Heart right ventricle (tissue), 16 donors: ENCODE measurements around the gene HORMAD2. TPM values are rescaled to one million over a fixed set of nuclear protein-coding genes. Genes with fewer than 3 reads are reported as not detected.

ENCODE experiments used
- ATAC-seq, 8 donors: fragments of 200-7000 bp; cut with Tn5 transposase; one replicate each; pipeline ENCODE4 v1.9.1; 2020; ENCODE audit warnings: mild to moderate bottlenecking in 8 of 8, moderate library complexity in 8 of 8, moderate number of reproducible peaks in 1 of 8
- DNase-seq, 2 donors: peaks; one replicate each; pipeline ENCODE4 v3.0.0-alpha.2; 2020
- H3K27ac ChIP-seq, 10 donors: fragments of 200-600 bp; sonication (generic) in 2 of 10; one replicate each; pipeline versions ENCODE4 v1.5.0 to v1.8.0; 2020 to 2022; ENCODE audit warnings: mild to moderate bottlenecking in 3 of 10
- H3K27me3 ChIP-seq, 7 donors: fragments of 200-600 bp; one replicate each; pipeline ENCODE4 v1.8.0; 2021 to 2022; ENCODE audit warnings: mild to moderate bottlenecking in 2 of 7
- H3K36me3 ChIP-seq, 9 donors: fragments of 200-600 bp; sonication (generic) in 1 of 9; one replicate each; pipeline versions ENCODE4 v1.5.0 to v1.8.0; 2020 to 2022; ENCODE audit warnings: mild to moderate bottlenecking in 2 of 9
- H3K4me1 ChIP-seq, 9 donors: fragments of 200-600 bp; sonication (generic) in 1 of 9; one replicate each; pipeline versions ENCODE4 v1.5.0 to v1.8.0; 2020 to 2022; ENCODE audit warnings: mild to moderate bottlenecking in 4 of 9
- H3K4me3 ChIP-seq, 10 donors: fragments of 200-600 bp; sonication (generic) in 2 of 10; one replicate each; pipeline versions ENCODE4 v1.5.0 to v1.8.0; 2020 to 2022; ENCODE audit warnings: mild to moderate bottlenecking in 7 of 10, moderate library complexity in 2 of 10
- H3K9me3 ChIP-seq, 11 donors: fragments of 200-600 bp in 10 of 11; sonication (generic) in 2 of 11; one replicate each; pipeline versions ENCODE4 v1.5.0 to v1.8.0; 2013 to 2022; ENCODE audit warnings: mild to moderate bottlenecking in 2 of 11, control low read depth in 1 of 11, moderate library complexity in 1 of 11
- WGBS, 2 donors: extraction: QIAGEN DNeasy Blood & Tissue Kit; methylation state at CpG; one replicate each; pipeline ENCODE4 v1.1.7; 2013; ENCODE audit warnings: inconsistent platforms in 1 of 2; 5-methylcytosine and 5-hydroxymethylcytosine counted together
- intact Hi-C, 10 donors: fragments of 100-400 bp; cut with DNase I; formaldehyde crosslinking; loops; one replicate each; pipeline versions ENCODE4 v1.11.1 to v1.14.2; 2022
- polyA plus RNA-seq, 2 donors: library from polyadenylated mRNA; stranded (reverse); fragments of 200-250 nt; gene quantifications; one replicate each; pipeline ENCODE4 v1.2.3, GENCODE V29; 2013
- total RNA-seq, 10 donors: library from RNA; stranded (reverse); fragmentation: NEBNext Ultra II Directional in 3 of 10; extraction: Animal tissue kit (Norgen Biotek cat#: 25700) in 3 of 10; gene quantifications; one replicate each; pipeline versions ENCODE4 v1.2.1 to v1.2.4, GENCODE V29; 2021 to 2023
- TF ChIP-seq, protein P1 (sequence below), 9 donors: fragments of 200-600 bp; sonication (generic) in 2 of 9; IDR thresholded peaks; one replicate each; pipeline versions ENCODE4 v1.5.0 to v1.8.0; 2021 to 2022; ENCODE audit warnings: antibody characterized with exemption in 9 of 9, mild to moderate bottlenecking in 5 of 9, moderate library complexity in 1 of 9
- donor health status: Arrhythmogenic right ventricular cardiomyopathy.
- donor health status: ischemic (EF 13 %, LVEDD 7.1; RV severe dilation, severe dysfunction).
- donor health status: healthy with polysubstance abuse.
- donor health status: DM: no; HTN: yes; CAD: no.
- donor health status: DM: no; HTN: no; CAD: no.
- donor health status: ischemic (EF 25% LVEDD 6.9; RV normal size, moderate dysfunction).
- donor health status: ischemic (EF 25% LVEDD 5.7; RV mildly dilated, moderate dysfunction).
- donor health status: healthy.
- donor health status: DM: yes; HTN: yes; CAD: no.
- donor health status: Ischemic cardiomyopathy.
- donor health status: ischemic (EF 35%, LVEDD 5.7; RV mildly dilated, moderate dysfunction).
- donor health status: nonischemic (EF 11% LVEDD 7.7; RV severe dilation, severe dysfunction).
- donor health status: DM: yes; HTN: yes; CAD: no.
- donor health status: PGD.
- donor health status: ischemic (EF 29% LVEDD 5.4; RV normal size, mild dysfunction).
- donor health status: nonischemic (EF 23%, LVEDD 6.1; RV moderate dilation, normal function).

The HORMAD2 gene
- total and polyA plus RNA-seq, 12 donors = not detected

DNA sequence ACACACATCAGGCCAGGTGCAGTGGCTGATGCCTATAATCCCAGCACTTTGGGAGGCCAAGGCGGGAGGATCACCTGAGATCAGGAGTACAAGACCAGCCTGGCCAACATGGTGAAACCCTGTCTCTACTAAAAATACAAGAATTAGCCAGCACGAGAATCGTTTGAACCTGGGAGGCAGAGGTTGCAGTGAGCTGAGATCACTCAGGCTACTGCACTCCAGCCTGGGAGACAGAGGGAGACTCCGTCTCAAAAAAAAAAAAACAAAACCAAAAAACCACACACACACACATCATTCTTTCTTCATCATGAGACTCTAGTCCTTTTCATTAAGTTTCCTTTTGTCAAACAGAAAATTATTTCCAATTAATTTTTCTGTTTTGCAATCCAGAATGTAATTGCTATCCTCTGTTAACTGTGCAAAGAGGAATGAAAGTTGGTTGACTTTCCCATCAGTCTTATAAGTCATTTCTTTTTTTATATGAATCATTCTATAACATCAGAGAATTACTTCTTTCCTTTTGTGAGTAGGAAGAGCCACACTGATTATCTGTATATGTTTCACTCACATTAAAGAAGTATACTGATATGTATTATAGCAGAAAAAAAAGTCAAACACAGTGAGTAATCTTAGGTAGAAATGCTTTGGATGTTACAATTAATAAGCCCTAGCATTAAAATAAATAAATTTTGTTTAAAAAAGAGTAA, 52.2 kb downstream of the HORMAD2 start:
- 63 to 69% methylated on average over 4 of the region's 4 CpGs for WGBS, 2 donors

DNA sequence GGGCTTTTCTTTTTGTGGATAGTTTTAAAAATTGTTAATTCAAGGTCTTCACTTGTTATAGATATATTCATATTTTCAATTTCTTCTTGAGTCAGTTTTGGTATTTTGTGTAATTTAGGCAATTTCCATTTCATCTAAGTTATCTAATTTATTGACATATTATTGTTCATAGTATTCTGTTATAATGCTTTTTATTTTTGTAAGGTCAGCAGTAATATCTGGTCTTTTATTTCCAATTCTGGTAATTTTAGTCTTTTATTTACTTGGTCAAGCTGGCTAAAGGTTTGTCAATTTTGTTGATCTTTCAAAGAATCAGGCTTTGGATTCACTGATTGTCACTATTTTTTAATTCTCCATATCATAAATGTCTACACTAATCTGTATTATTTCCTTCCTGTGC, 60.1 kb downstream of the HORMAD2 start:
- DNase-seq (no peak), ATAC-seq (no peak)
- no peaks in the 10 kb centered on the region for H3K36me3 ChIP-seq
- H3K4me1 ChIP-seq = no peaks in the 10 kb centered on the region
- no peak overlapping the region for H3K4me3 ChIP-seq
- H3K27me3 ChIP-seq = peaks cover 0 to 41% (median 36%) of the 10 kb centered on the region in 7 donors
- TF ChIP-seq, protein P1, sequence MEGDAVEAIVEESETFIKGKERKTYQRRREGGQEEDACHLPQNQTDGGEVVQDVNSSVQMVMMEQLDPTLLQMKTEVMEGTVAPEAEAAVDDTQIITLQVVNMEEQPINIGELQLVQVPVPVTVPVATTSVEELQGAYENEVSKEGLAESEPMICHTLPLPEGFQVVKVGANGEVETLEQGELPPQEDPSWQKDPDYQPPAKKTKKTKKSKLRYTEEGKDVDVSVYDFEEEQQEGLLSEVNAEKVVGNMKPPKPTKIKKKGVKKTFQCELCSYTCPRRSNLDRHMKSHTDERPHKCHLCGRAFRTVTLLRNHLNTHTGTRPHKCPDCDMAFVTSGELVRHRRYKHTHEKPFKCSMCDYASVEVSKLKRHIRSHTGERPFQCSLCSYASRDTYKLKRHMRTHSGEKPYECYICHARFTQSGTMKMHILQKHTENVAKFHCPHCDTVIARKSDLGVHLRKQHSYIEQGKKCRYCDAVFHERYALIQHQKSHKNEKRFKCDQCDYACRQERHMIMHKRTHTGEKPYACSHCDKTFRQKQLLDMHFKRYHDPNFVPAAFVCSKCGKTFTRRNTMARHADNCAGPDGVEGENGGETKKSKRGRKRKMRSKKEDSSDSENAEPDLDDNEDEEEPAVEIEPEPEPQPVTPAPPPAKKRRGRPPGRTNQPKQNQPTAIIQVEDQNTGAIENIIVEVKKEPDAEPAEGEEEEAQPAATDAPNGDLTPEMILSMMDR (IDR thresholded peaks at IDR 0.05) = no peak
- peaks cover 0 to 24% (median 15%) of the 10 kb centered on the region in 11 donors for H3K9me3 ChIP-seq
- H3K27ac ChIP-seq = no peak overlapping the region
- intact Hi-C loops = no loop called here

More for the DNA sequence above, 52.2 kb downstream of the HORMAD2 start:
- no peak overlapping the region for H3K4me3 ChIP-seq
- H3K27ac ChIP-seq = no peak overlapping the region
- H3K4me1 ChIP-seq = no peaks in the 10 kb centered on the region
- peaks cover 0 to 43% (median 9%) of the 10 kb centered on the region in 7 donors for H3K27me3 ChIP-seq
- H3K9me3 ChIP-seq = no peaks in the 10 kb centered on the region
- intact Hi-C loops = no loop called here
- H3K36me3 ChIP-seq = no peaks in the 10 kb centered on the region
- TF ChIP-seq, protein P1 (IDR thresholded peaks at IDR 0.05) = no peak
- ATAC-seq (no peak), DNase-seq (no peak)

DNA sequence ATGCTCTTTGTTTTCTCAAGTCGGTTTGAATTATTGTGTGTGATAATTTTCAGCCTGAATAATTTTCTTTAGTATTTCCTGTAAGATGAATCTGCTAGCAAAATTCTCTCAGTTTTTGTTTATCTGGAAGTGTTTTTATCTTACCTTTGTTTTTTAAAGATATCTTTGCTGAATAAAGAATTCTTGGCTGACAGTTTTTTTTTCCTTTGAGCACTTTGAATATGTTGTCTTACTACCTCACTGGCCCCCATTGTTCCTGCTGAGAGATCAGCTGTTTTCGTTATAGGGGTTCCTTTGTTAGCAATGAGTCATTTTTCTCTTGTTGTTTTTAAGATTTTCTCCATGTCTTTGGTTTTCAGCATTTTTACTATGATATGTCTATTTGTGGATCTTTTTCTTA, 63.0 kb downstream of the HORMAD2 start:
- TF ChIP-seq, protein P1 (IDR thresholded peaks at IDR 0.05) = no peak
- ATAC-seq (no peak), DNase-seq (no peak)
- Histone ChIP-seq H3K4me1 (no peaks in the 10 kb centered on the region), H3K9me3 (peaks cover 0 to 24% (median 15%) of the 10 kb centered on the region in 11 donors), H3K36me3 (no peaks in the 10 kb centered on the region), H3K4me3 (no peak overlapping the region), H3K27me3 (peaks cover 0 to 48% (median 41%) of the 10 kb centered on the region in 7 donors), H3K27ac (no peak overlapping the region)
- intact Hi-C loops = no loop called here
- 48 to 84% methylated on average over 2 of the region's 2 CpGs for WGBS, 2 donors

DNA sequence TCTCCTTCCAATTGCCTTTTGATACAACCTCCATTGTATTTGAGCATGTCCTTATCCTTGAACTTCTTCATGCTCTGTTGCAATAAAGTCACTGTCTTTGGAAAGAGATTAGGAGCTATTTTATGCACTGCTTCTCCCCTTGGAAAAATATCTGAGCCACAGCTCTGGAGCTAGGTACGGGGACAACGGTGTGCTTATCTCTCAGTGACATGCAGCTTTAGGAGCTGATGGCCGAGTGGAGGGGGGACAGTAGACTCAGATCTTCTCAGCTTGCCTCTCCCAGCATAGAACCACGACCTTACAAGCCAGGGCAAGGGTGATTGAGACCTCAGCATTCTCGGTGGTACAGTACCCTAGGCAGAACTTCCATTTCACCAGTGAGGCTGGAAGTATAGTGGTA, 64.1 kb downstream of the HORMAD2 start:
- 31 to 58% methylated on average over 5 of the region's 5 CpGs for WGBS, 2 donors
- DNase-seq (no peak), ATAC-seq (no peak)
- TF ChIP-seq, protein P1 (IDR thresholded peaks at IDR 0.05) = no peak
- intact Hi-C loops = no loop called here
- H3K9me3 ChIP-seq = peaks cover 0 to 32% (median 21%) of the 10 kb centered on the region in 11 donors
- no peaks in the 10 kb centered on the region for H3K4me1 ChIP-seq
- peaks cover 0 to 48% (median 41%) of the 10 kb centered on the region in 7 donors for H3K27me3 ChIP-seq
- H3K27ac ChIP-seq = no peak overlapping the region
- H3K36me3 ChIP-seq = no peaks in the 10 kb centered on the region
- no peak overlapping the region for H3K4me3 ChIP-seq
